PC-3 (cell line): ENCODE results near the gene NTRK1. TPM values are rescaled to one million over a fixed set of nuclear protein-coding genes. Genes with fewer than 3 reads are reported as not detected.

Source experiments
- ATAC-seq: fragments of 200-7000 bp; cut with Tn5 transposase; 2 replicates; pipeline ENCODE4 v1.9.1; 2020; ENCODE audit warnings: mild to moderate bottlenecking, moderate library complexity
- BruUV-seq: library from RNA; stranded (reverse); fragments of 400-500 nt; replicated peaks from 2 replicates; lab custom pipeline; 2021; lab: Mats Ljungman, UMichigan
- CTCF ChIA-PET: fragments of 300-600 bp; sonication (Branson Sonifier 250); formaldehyde crosslinking; loops from one replicate; lab custom pipeline; 2022; ENCODE audit warnings: antibody characterized with exemption; lab: Charles Lee
- POLR2A ChIA-PET: fragments of 300-600 bp; sonication (Branson Sonifier 250); formaldehyde crosslinking; loops from one replicate; lab custom pipeline; 2022; ENCODE audit warnings: antibody characterized with exemption; ENCODE audit not compliant: unreplicated experiment; lab: Charles Lee
- DNase-seq: peaks from one replicate; pipeline ENCODE4 v3.0.0-alpha.2; 2015
- H2AFZ ChIP-seq: fragments of 300-600 bp; sonication (generic); 2 replicates; pipeline ENCODE4 v1.6.0; 2016; ENCODE audit warnings: antibody characterized with exemption, low read length
- H3F3A ChIP-seq: fragments of 300-600 bp; sonication (generic); one replicate; pipeline ENCODE4 v1.6.0; 2017; ENCODE audit warnings: antibody characterized with exemption, low read length, control low read depth, mild to moderate bottlenecking; ENCODE audit not compliant: unreplicated experiment
- H3K27ac ChIP-seq: fragments of 300-600 bp; sonication (generic); 2 replicates; pipeline ENCODE4 v1.5.1; 2016; ENCODE audit warnings: mild to moderate bottlenecking, low read length
- H3K27me3 ChIP-seq: fragments of 300-600 bp; sonication (generic); 2 replicates; pipeline ENCODE4 v1.6.1; 2016; ENCODE audit warnings: low read length, mixed read lengths
- H3K36me3 ChIP-seq: fragments of 300-600 bp; sonication (generic); 2 replicates; pipeline ENCODE4 v1.6.1; 2016; ENCODE audit warnings: low read depth, mixed run types, low read length, mixed read lengths
- H3K4me1 ChIP-seq: fragments of 300-600 bp; sonication (generic); 2 replicates; pipeline ENCODE4 v1.5.1; 2016; ENCODE audit warnings: low read length; ENCODE audit not compliant: insufficient read depth
- H3K4me2 ChIP-seq: fragments of 300-600 bp; sonication (generic); 2 replicates; pipeline ENCODE4 v1.6.0; 2016; ENCODE audit warnings: low read length
- H3K4me3 ChIP-seq: fragments of 300-600 bp; sonication (generic); 2 replicates; pipeline ENCODE4 v1.5.1; 2016; ENCODE audit warnings: mild to moderate bottlenecking, low read length, mixed read lengths
- H3K79me2 ChIP-seq: fragments of 300-600 bp; sonication (generic); 2 replicates; pipeline ENCODE4 v1.6.1; 2017; ENCODE audit warnings: low read length, mixed read lengths
- H3K9ac ChIP-seq: fragments of 300-600 bp; sonication (generic); 2 replicates; pipeline ENCODE4 v1.6.0; 2016; ENCODE audit warnings: mild to moderate bottlenecking, low read length
- H3K9me2 ChIP-seq: fragments of 300-600 bp; sonication (generic); replicated peaks from 2 replicates; pipeline ENCODE4 v1.6.1; 2016; ENCODE audit warnings: mixed run types, low read length, mixed read lengths
- H3K9me3 ChIP-seq: fragments of 300-600 bp; sonication (generic); 2 replicates; pipeline ENCODE4 v1.6.1; 2016; ENCODE audit warnings: low read length, mixed read lengths
- H4K20me1 ChIP-seq: fragments of 300-600 bp; sonication (generic); 2 replicates; pipeline ENCODE4 v1.6.1; 2016; ENCODE audit warnings: low read length, mixed read lengths
- CTCF ChIP-seq: fragments of 300-600 bp; sonication (generic); conservative IDR thresholded peaks from 2 replicates; pipeline ENCODE4 v1.5.1; 2017; ENCODE audit warnings: antibody characterized with exemption, low read depth, mild to moderate bottlenecking, low read length
- EZH2 ChIP-seq: fragments of 300-600 bp; sonication (generic); IDR thresholded peaks from one replicate; pipeline ENCODE4 v1.6.1; 2017; ENCODE audit warnings: antibody characterized with exemption, mild to moderate bottlenecking, low read length; ENCODE audit not compliant: unreplicated experiment
- EZH2phosphoT487 ChIP-seq: fragments of 300-600 bp; sonication (generic); IDR thresholded peaks from 2 replicates; pipeline ENCODE4 v1.6.1; 2018; ENCODE audit warnings: mild to moderate bottlenecking, antibody characterized with exemption, low read length, borderline replicate concordance
- intact Hi-C: fragments of 100-400 bp; cut with micrococcal nuclease; formaldehyde crosslinking; loops from 2 replicates; pipeline ENCODE4 v1.9.0; 2023
- total RNA-seq: library from RNA; depleted of rRNA; stranded (reverse); fragments of >200 nt; gene quantifications from 2 replicates; pipeline ENCODE4 v1.2.3, GENCODE V29; 2014

The NTRK1 gene
- total RNA-seq, 1 experiment from 2014 or later: 0.15 TPM

GRCh38 chr1:156848461-156849150 is 12.1 kb upstream of the NTRK1 start:
- Histone ChIP-seq H2AFZ (no peak overlapping the region), H4K20me1 (no peaks in the 10 kb centered on the region), H3K79me2 (no peaks in the 10 kb centered on the region), H3F3A (no peaks in the 10 kb centered on the region), H3K36me3 (no peaks in the 10 kb centered on the region), H3K9ac (no peak overlapping the region), H3K4me2 (no peak overlapping the region), H3K4me3 (no peak overlapping the region), H3K9me2 (no peaks in the 10 kb centered on the region), H3K27me3 (no peaks in the 10 kb centered on the region), H3K27ac (no peak overlapping the region), H3K4me1 (0 out of 2 replicates have a peak, but pooled peaks cover 5% of the 10 kb centered on the region), H3K9me3 (no peaks in the 10 kb centered on the region)
- intact Hi-C loops: no loop called here
- no TSS peak for BruUV-seq
- ChIA-PET POLR2A (no interaction called here), CTCF (interaction anchor here (0.7 kb wide), 1 partner anchor 37 kb away, joined by 3 read pairs; no protein-coding TSS in a partner anchor)
- DNase-seq: no peak
- ATAC-seq: no peak
- no peak for TF ChIP-seq EZH2phosphoT487
- no peak for TF ChIP-seq CTCF
- TF ChIP-seq EZH2: no peak

- Histone ChIP-seq H3K79me2 (no peaks in the 10 kb centered on the region), H3K36me3 (no peaks in the 10 kb centered on the region), H4K20me1 (no peaks in the 10 kb centered on the region), H3K27ac (no peak overlapping the region), H3K27me3 (no peaks in the 10 kb centered on the region), H3K9me2 (no peaks in the 10 kb centered on the region), H3K4me2 (no peak overlapping the region), H3K9ac (no peak overlapping the region), H3K4me1 (0 out of 2 replicates have a peak, but pooled peaks cover 5% of the 10 kb centered on the region), H3F3A (no peaks in the 10 kb centered on the region), H3K9me3 (no peaks in the 10 kb centered on the region), H2AFZ (no peak overlapping the region), H3K4me3 (no peak overlapping the region)
- TF ChIP-seq EZH2phosphoT487: no peak
- no peak for TF ChIP-seq CTCF
- no peak for TF ChIP-seq EZH2
- intact Hi-C loops: no loop called here
- DNase-seq (no peak), ATAC-seq (no peak)
- CTCF ChIA-PET: no interaction called here
- POLR2A ChIA-PET: no interaction called here
- BruUV-seq: no TSS peak
These were observed 11.5 kb upstream of the NTRK1 start for GRCh38 chr1:156849151-156849496.

GRCh38 chr1:156851779-156852417 is 8.8 kb upstream of the NTRK1 start:
- H3K4me3 ChIP-seq: no peak overlapping the region
- H3K27me3 ChIP-seq: no peaks in the 10 kb centered on the region
- H3K4me2 ChIP-seq: no peak overlapping the region
- no peaks in the 10 kb centered on the region for H4K20me1 ChIP-seq
- 0 out of 2 replicates have a peak, but pooled peaks cover 5% of the 10 kb centered on the region for H3K4me1 ChIP-seq
- H3F3A ChIP-seq: no peaks in the 10 kb centered on the region
- intact Hi-C loops: no loop called here
- no peak overlapping the region for H3K27ac ChIP-seq
- POLR2A ChIA-PET: no interaction called here
- H3K9ac ChIP-seq: no peak overlapping the region
- no peaks in the 10 kb centered on the region for H3K36me3 ChIP-seq
- no TSS peak for BruUV-seq
- H2AFZ ChIP-seq: no peak overlapping the region
- DNase-seq (no peak), ATAC-seq (peak; percentile 16; the same call in 1 of the 2 replicates)
- TF ChIP-seq EZH2 (no peak), CTCF (no peak), EZH2phosphoT487 (no peak)
- no peaks in the 10 kb centered on the region for H3K79me2 ChIP-seq
- no peaks in the 10 kb centered on the region for H3K9me2 ChIP-seq
- H3K9me3 ChIP-seq: no peaks in the 10 kb centered on the region
- CTCF ChIA-PET: no interaction called here
